GM12801 (cell line): ENCODE results near the gene NR2F1-AS1.

Experiments used
- TF ChIP-seq, protein P1 (sequence below): IDR thresholded peaks from one replicate; pipeline ENCODE4 v1.5.1; 2011; ENCODE audit warnings: control low read depth; ENCODE audit not compliant: insufficient read length; ENCODE audit errors: extremely low read depth

NR2F1-AS1 gene

DNA sequence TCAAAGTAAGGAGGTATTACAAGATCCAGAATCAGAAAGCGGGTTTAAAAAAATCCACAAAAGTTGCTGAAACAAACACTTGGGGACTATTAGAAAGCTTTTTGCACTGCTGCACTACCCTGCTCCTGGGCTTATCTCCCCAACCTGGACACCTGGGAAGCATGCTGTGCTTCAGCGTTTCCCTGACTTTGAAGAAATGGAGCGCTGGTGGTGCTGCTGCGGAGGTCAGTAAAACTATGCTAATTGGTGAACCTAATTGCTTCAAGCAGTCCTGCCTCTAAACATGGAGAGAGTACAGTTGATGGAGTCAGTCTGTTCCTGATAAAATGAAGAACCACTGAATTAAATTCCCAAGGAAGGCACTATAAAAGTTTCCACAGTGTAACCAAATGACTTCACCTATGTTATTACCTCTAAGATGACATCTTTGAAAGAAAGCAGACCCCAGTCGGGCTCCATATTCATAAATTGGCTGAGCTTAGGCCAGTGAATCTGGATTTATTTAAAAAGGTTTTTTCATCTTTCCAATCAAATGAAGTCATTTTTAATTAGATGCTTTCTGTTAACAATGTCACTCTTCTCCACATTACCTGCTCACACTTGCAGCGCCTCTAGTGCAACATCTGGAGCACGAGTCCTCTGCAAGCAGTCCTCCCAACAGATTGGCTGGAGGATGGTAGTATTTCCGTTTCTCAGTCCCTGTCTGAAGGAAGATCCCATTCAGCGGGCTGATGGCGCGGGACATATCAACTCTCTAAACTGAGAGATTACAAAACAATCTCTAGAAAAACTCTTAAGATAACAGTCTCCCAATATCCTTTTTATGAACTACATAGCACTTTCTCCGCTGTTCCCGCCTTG is 11.5 kb downstream of the NR2F1-AS1 start:
- TF ChIP-seq, protein P1, sequence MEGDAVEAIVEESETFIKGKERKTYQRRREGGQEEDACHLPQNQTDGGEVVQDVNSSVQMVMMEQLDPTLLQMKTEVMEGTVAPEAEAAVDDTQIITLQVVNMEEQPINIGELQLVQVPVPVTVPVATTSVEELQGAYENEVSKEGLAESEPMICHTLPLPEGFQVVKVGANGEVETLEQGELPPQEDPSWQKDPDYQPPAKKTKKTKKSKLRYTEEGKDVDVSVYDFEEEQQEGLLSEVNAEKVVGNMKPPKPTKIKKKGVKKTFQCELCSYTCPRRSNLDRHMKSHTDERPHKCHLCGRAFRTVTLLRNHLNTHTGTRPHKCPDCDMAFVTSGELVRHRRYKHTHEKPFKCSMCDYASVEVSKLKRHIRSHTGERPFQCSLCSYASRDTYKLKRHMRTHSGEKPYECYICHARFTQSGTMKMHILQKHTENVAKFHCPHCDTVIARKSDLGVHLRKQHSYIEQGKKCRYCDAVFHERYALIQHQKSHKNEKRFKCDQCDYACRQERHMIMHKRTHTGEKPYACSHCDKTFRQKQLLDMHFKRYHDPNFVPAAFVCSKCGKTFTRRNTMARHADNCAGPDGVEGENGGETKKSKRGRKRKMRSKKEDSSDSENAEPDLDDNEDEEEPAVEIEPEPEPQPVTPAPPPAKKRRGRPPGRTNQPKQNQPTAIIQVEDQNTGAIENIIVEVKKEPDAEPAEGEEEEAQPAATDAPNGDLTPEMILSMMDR = no peak

DNA sequence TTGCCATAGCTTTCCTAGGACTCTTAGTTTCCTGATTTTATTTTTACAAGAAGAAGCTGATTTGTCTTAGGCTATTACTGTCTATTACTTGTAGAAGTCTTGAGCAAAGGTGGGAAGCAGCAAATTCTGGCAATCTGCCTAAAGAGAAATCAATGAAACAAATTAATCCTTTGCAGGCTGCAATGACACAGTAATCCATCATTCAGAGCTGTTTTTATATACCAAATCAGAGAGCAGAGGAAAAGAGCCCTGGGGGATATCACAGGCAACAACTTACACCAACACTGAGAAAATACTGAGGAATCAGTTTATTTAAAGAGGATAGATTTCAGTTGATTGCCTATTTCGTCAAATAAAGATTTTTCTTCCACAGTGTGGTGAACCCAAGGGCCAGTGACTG is 13.6 kb downstream of the NR2F1-AS1 start:
- TF ChIP-seq, protein P1 = no peak

DNA sequence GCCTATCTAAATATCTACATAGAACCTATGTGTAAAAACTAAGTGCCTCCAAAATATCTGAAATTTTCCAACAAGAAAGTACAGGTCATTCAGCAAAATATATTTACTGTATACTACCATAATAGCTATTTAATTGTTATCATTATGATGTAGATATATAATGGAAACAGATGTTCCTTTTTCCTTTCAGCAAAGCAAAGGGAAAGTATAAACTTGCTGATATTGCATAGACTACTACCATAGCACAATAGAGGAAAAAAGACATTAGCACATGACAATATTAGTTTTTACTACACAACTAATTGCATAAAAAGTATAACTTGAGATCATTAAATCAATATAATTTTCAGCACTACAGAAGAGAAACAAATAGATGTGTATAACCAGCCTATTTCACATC is 14.9 kb downstream of the NR2F1-AS1 start:
- TF ChIP-seq, protein P1 = no peak

DNA sequence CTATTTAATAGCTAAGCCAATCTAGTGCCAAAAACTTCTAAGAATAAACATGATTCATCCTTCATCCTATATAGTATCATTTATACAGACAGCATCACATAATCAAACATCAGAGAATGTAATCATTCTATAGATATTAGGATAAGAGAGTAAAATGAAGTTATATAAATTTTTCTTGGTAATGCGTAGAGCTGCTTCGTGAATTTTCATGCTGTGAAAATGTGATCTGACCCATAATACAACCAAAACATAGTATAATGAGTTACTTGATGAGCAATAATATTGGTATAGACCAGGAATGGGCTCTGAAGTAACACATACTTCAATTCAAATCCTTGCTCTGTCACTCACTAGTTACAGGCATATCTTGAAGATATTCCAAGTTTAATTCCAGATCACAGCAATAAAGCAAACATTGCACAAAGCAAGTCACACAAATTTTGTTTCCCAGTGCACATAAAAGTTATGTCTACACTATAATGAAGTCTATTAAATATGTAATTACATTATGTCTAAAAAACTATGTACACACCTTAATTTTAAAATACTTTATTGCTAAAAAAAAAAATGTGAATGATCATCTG is 23.9 kb downstream of the NR2F1-AS1 start:
- TF ChIP-seq, protein P1 = no peak

DNA sequence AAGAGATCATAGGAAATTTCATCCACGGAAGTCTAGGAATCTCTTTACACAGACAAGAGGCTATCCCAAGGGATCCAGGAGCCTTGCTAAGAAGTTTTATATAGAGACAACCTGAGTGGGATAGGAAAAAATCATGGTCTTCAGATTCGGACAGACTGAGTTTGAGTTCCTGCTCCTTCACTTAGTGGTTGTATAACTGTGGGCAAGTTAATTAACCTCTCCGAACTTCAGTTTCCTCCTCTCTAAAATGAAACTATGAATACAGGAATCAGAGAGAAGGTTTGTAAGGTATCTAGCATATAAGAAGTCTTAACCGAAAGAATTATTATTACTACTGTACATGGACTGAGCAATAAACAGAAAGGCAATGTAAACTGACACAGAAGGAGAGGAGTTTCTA is 35.1 kb downstream of the NR2F1-AS1 start:
- TF ChIP-seq, protein P1 = no peak

DNA sequence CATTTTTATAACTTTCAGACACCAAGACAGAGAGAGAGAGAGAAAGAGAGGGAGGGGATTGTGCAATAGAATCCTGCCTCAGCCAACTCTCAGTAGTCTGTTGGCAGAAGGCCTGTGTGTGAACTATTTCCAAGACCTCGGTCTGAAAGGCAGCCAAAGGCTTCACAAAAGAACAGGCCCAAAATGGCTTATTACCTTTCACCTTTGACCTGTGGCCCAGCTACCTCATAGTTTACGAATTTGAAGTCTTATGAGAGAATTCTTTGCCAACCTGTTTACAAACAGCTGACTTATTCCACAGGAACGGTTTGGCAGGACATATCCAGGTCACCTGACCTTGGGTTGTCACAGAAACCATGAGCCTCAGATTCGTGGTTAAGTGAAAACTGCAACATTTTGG is 48.6 kb downstream of the NR2F1-AS1 start:
- TF ChIP-seq, protein P1 = no peak

DNA sequence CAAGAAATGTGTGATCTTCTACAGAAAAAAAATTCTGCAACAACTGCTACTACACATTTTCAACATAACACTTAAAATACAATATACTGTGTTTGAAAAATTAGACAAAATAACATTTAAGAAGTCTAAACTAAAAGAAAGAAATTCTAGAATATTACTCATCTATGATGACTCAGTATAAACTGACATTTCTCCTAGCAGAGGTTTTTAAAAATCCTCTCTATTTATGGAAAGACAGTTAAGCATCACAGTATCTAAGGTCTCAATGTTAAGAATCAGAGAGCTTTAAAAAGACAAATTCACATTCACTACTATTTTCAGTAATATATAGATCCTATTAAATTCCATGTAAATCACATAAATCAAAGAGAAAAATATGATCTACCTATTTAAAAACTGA is 61.3 kb downstream of the NR2F1-AS1 start:
- TF ChIP-seq, protein P1 = no peak
